ENCODE measurements around the gene PCDH10. TPM values are rescaled to one million over a fixed set of nuclear protein-coding genes. Genes with fewer than 3 reads are reported as not detected.

Gene PCDH10
- polyA plus RNA-seq, 1 of the 3 experiments (the other 2 are of a cell fraction): 0.02 TPM

- 7% methylated on average over 3 of the region's 3 CpGs for WGBS (ENCODE audit: low lambda C conversion rate)
- Histone ChIP-seq H2AFZ (ENCODE audit: low read depth) (no peak overlapping the region), H3K27me3 (ENCODE audit: insufficient read depth) (no peaks in the 10 kb centered on the region), H3F3A (replicated peaks; ENCODE audit: insufficient read depth) (peaks cover 6% of the 10 kb centered on the region), H4K20me1 (ENCODE audit: insufficient read depth) (no peaks in the 10 kb centered on the region), H3K79me2 (ENCODE audit: insufficient read depth) (no peaks in the 10 kb centered on the region), H3K27ac (ENCODE audit: low read depth in 2 of 2, low read length in 1 of 2) (no peak overlapping the region), H3K4me1 (ENCODE audit: control insufficient read depth in 1 of 2, insufficient read depth in 2 of 2, low read depth in 1 of 2, low read length in 1 of 2) (no peaks in the 10 kb centered on the region; a peak in 1 of 4 replicates), H3K9ac (no peak overlapping the region), H3K4me2 (no peak overlapping the region), H3K9me3 (no peaks in the 10 kb centered on the region), H3K4me3 (ENCODE audit: low read depth in 2 of 2, low read length in 1 of 2) (no peak overlapping the region), H3K36me3 (replicated peaks in 1 of 2; ENCODE audit: control insufficient read depth in 1 of 2, insufficient read depth in 2 of 2, low read length in 1 of 2) (no peaks in the 10 kb centered on the region), H3K9me2 (no peaks in the 10 kb centered on the region)
- ChIA-PET POLR2A (no interaction called here), CTCF (no interaction called here)
- DNase-seq: no peak
- TF ChIP-seq RXRA (IDR thresholded peaks at IDR 0.05; ENCODE audit: borderline replicate concordance, low read depth) (no peak), SMC3 (IDR thresholded peaks at IDR 0.05; ENCODE audit: low read depth, low read length) (no peak), TAF1 (IDR thresholded peaks at IDR 0.05; ENCODE audit: borderline replicate concordance, low read depth, low read length) (no peak), MEF2A (IDR thresholded peaks at IDR 0.05; ENCODE audit: borderline replicate concordance, low read depth) (no peak), FOXJ3 (CRISPR knock-in tag; IDR thresholded peaks at IDR 0.05) (no peak), JUND (IDR thresholded peaks at IDR 0.05) (no peak), RCOR1 (IDR thresholded peaks at IDR 0.05; ENCODE audit: low read length) (no peak), GABPA (IDR thresholded peaks at IDR 0.05; ENCODE audit: low read depth) (no peak), TEAD4 (IDR thresholded peaks at IDR 0.05; ENCODE audit: borderline replicate concordance, insufficient read depth) (no peak)
- TF ChIP-seq, protein P1, sequence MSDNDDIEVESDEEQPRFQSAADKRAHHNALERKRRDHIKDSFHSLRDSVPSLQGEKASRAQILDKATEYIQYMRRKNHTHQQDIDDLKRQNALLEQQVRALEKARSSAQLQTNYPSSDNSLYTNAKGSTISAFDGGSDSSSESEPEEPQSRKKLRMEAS (IDR thresholded peaks at IDR 0.05; ENCODE audit: low read depth): no peak
Observed at GRCh38 chr4:133127500-133127899, 21.6 kb upstream of the PCDH10 start.

DNA sequence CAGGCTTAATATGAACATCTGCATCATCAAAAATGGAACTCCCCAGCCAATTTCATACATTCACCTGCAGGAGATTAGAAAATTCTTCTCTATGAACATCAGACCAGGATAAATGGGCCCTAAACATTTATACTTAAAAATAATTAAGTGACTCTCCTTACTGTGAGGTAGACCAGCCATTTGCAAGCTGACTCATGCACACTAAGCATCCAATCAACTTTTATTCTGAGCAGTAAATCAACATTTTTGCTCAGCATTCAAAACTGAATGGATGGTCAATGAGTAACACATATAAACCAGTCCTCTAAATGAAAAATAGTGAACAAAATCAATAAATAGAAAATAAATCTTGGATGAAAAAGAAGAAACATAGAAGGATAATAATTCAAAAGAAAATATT lies 19.9 kb upstream of the PCDH10 start:
- CTCF ChIA-PET: interaction anchor here (1.4 kb wide), 1 partner anchor 18 kb away, joined by 9 read pairs; no protein-coding TSS in a partner anchor
- DNase-seq: no peak
- Histone ChIP-seq H3K79me2 (ENCODE audit: insufficient read depth) (no peaks in the 10 kb centered on the region), H3K4me2 (no peak overlapping the region), H3K9me3 (no peaks in the 10 kb centered on the region), H3K27ac (ENCODE audit: low read depth in 2 of 2, low read length in 1 of 2) (peak overlapping the region in 1 of 2 experiments; percentile 16; a peak in 1 of 4 replicates), H3K9me2 (no peaks in the 10 kb centered on the region), H3K4me3 (ENCODE audit: low read depth in 2 of 2, low read length in 1 of 2) (no peak overlapping the region), H4K20me1 (ENCODE audit: insufficient read depth) (no peaks in the 10 kb centered on the region), H3K27me3 (ENCODE audit: insufficient read depth) (no peaks in the 10 kb centered on the region), H2AFZ (ENCODE audit: low read depth) (no peak overlapping the region; the same call in 1 of the 2 replicates), H3K9ac (no peak overlapping the region), H3F3A (replicated peaks; ENCODE audit: insufficient read depth) (peaks cover 6% of the 10 kb centered on the region), H3K36me3 (replicated peaks in 1 of 2; ENCODE audit: control insufficient read depth in 1 of 2, insufficient read depth in 2 of 2, low read length in 1 of 2) (no peaks in the 10 kb centered on the region), H3K4me1 (ENCODE audit: control insufficient read depth in 1 of 2, insufficient read depth in 2 of 2, low read depth in 1 of 2, low read length in 1 of 2) (no peaks in the 10 kb centered on the region; a peak in 1 of 4 replicates)
- TF ChIP-seq CHD2 (IDR thresholded peaks at IDR 0.05; ENCODE audit: low read length, partially characterized antibody) (no peak), TEAD4 (IDR thresholded peaks at IDR 0.05; ENCODE audit: borderline replicate concordance, insufficient read depth) (no peak), GATA2 (CRISPR knock-in tag; IDR thresholded peaks at IDR 0.05) (no peak), PBX3 (IDR thresholded peaks at IDR 0.05) (no peak), EP300 (IDR thresholded peaks at IDR 0.05; ENCODE audit: borderline replicate concordance in 1 of 2, low read depth in 1 of 2, low read length in 1 of 2) (no peak), TAF1 (IDR thresholded peaks at IDR 0.05; ENCODE audit: borderline replicate concordance, low read depth, low read length) (no peak), ELF1 (IDR thresholded peaks at IDR 0.05) (no peak), YY1 (IDR thresholded peaks at IDR 0.05; ENCODE audit: low read depth) (no peak), EZH2phosphoT487 (IDR thresholded peaks at IDR 0.05; ENCODE audit: borderline replicate concordance, low read depth) (no peak), SMC3 (IDR thresholded peaks at IDR 0.05; ENCODE audit: low read depth, low read length) (no peak), USF2 (IDR thresholded peaks at IDR 0.05; ENCODE audit: borderline replicate concordance, low read depth, low read length) (no peak), GABPA (IDR thresholded peaks at IDR 0.05; ENCODE audit: low read depth) (no peak)
- TF ChIP-seq, protein P1 (IDR thresholded peaks at IDR 0.05; ENCODE audit: low read depth): no peak
- POLR2A ChIA-PET: no interaction called here

Data from SK-N-SH (cell line).